Activated naive CD8-positive, alpha-beta T cell treated with anti-CD3 and anti-CD28 coated beads, Interleukin-2, amount 50 U/mL, for 16 hours (primary cell): Measurements from ENCODE around the gene ENDOD1.

ENCODE experiments used
- DNase-seq: peaks from one replicate; pipeline ENCODE4 v3.0.0-alpha.2; 2020; ENCODE audit warnings: low read depth, low spot score

Gene ENDOD1

GRCh38 chr11:95143106-95143681 lies 53.5 kb downstream of the ENDOD1 start:
- no peak for DNase-seq

GRCh38 chr11:95144313-95145235 lies 54.9 kb downstream of the ENDOD1 start:
- DNase-seq: no peak

GRCh38 chr11:95145430-95146060 lies 55.9 kb downstream of the ENDOD1 start:
- DNase-seq: no peak

- DNase-seq: no peak
Measured at GRCh38 chr11:95147364-95147905, 57.8 kb downstream of the ENDOD1 start.

- DNase-seq: no peak
Measured at GRCh38 chr11:95148406-95148805, 58.8 kb downstream of the ENDOD1 start.

GRCh38 chr11:95148938-95149337 lies 59.3 kb downstream of the ENDOD1 start:
- no peak for DNase-seq

- no peak for DNase-seq
Measured at GRCh38 chr11:95149651-95150364, 60.2 kb downstream of the ENDOD1 start.

- peak; percentile 81 for DNase-seq
Measured at GRCh38 chr11:95150956-95151684, 61.5 kb downstream of the ENDOD1 start.

- no peak for DNase-seq
Measured at GRCh38 chr11:95152876-95153856, 63.5 kb downstream of the ENDOD1 start.

GRCh38 chr11:95153857-95154246 lies 64.2 kb downstream of the ENDOD1 start:
- no peak for DNase-seq

GRCh38 chr11:95154514-95154913 lies 64.9 kb downstream of the ENDOD1 start:
- DNase-seq: peak; percentile 22

GRCh38 chr11:95155385-95155784 lies 65.7 kb downstream of the ENDOD1 start:
- DNase-seq: no peak

GRCh38 chr11:95156133-95156721 lies 66.6 kb downstream of the ENDOD1 start:
- no peak for DNase-seq

- DNase-seq: no peak
Measured at GRCh38 chr11:95156916-95157541, 67.4 kb downstream of the ENDOD1 start.

- DNase-seq: no peak
Measured at GRCh38 chr11:95157824-95158223, 68.2 kb downstream of the ENDOD1 start.

GRCh38 chr11:95161248-95161647 lies 71.6 kb downstream of the ENDOD1 start:
- no peak for DNase-seq

GRCh38 chr11:95163106-95163505 lies 73.5 kb downstream of the ENDOD1 start:
- DNase-seq: no peak

GRCh38 chr11:95165638-95166037 lies 76.0 kb downstream of the ENDOD1 start:
- no peak for DNase-seq

GRCh38 chr11:95166781-95167180 lies 77.1 kb downstream of the ENDOD1 start:
- no peak for DNase-seq
